Gastroesophageal sphincter (tissue), 4 donors: ENCODE data around the gene PNPO. TPM values are rescaled to one million over a fixed set of nuclear protein-coding genes. Genes with fewer than 3 reads are reported as not detected.

Experiments
- ATAC-seq: fragments of 150-250 bp; one replicate; pipeline ENCODE4 v1.9.1; 2016; ENCODE audit warnings: mild to moderate bottlenecking, moderate library complexity
- H3K27ac ChIP-seq, 4 donors: fragments of 200-600 bp; sonication (generic) in 3 of 4; 1 replicate in 3 of 4; 2 replicates in 1 of 4; pipeline ENCODE4 v1.5.1; 2016 to 2019
- H3K27me3 ChIP-seq: fragments of 200-600 bp; sonication (generic); one replicate; pipeline ENCODE4 v1.5.1; 2019
- H3K36me3 ChIP-seq, 2 donors: fragments of 200-600 bp; sonication (generic); one replicate each; pipeline ENCODE4 v1.5.1; 2019; ENCODE audit warnings: control low read depth in 1 of 2
- H3K4me1 ChIP-seq, 3 donors: fragments of 200-600 bp; sonication (generic); 1 replicate in 2 of 3; 2 replicates in 1 of 3; pipeline ENCODE4 v1.5.1; 2016 to 2019; ENCODE audit warnings: control low read depth in 2 of 3
- H3K4me3 ChIP-seq, 2 donors: fragments of 200-600 bp; sonication (generic); one replicate each; pipeline ENCODE4 v1.5.1; 2019; ENCODE audit warnings: mild to moderate bottlenecking in 1 of 2, moderate library complexity in 1 of 2
- H3K9me3 ChIP-seq, 3 donors: fragments of 200-600 bp; sonication (generic); one replicate each; pipeline ENCODE4 v1.5.1; 2017 to 2019; ENCODE audit warnings: control low read depth in 2 of 3
- CTCF ChIP-seq, 4 experiments: fragments of 200-600 bp in 2 of 4; fragments of 450-650 bp in 2 of 4; sonication (generic) in 1 of 4; IDR thresholded peaks; one replicate each; pipeline ENCODE4 v1.5.1; 2017 to 2019; ENCODE audit warnings: antibody characterized with exemption in 4 of 4, mild to moderate bottlenecking in 2 of 4, moderate library complexity in 2 of 4
- EP300 ChIP-seq: sonication (generic); formaldehyde crosslinking; IDR thresholded peaks from one replicate; pipeline ENCODE4 v1.6.1; 2017; ENCODE audit warnings: antibody characterized with exemption, mild to moderate bottlenecking
- POLR2A ChIP-seq, 2 donors: fragments of 450-650 bp; IDR thresholded peaks; one replicate each; pipeline ENCODE4 v1.6.1; 2017; ENCODE audit warnings: antibody characterized with exemption in 2 of 2, mild to moderate bottlenecking in 2 of 2, moderate library complexity in 1 of 2
- POLR2AphosphoS5 ChIP-seq: sonication (generic); formaldehyde crosslinking; IDR thresholded peaks from one replicate; pipeline ENCODE4 v1.6.1; 2017; ENCODE audit warnings: antibody characterized with exemption
- WGBS, 2 donors: methylation state at CpG; one replicate each; pipeline ENCODE4 v1.1.5; 2018; ENCODE audit warnings: low coverage in 1 of 2; 5-methylcytosine and 5-hydroxymethylcytosine counted together
- total RNA-seq, 4 donors: library from RNA; depleted of rRNA; stranded (reverse); fragments of >200 nt; gene quantifications; one replicate each; pipeline ENCODE4 v1.1.0, GENCODE V29; 2016

The PNPO gene
- total RNA-seq, 4 donors from 2014 or later: 20.3 to 43.9 (median 21.9) TPM

- no peak overlapping the region for H3K27ac ChIP-seq
- H3K36me3 ChIP-seq: peaks cover 0 to 100% of the 10 kb centered on the region in 2 donors
- no peaks in the 10 kb centered on the region for H3K27me3 ChIP-seq
- no peaks in the 10 kb centered on the region for H3K9me3 ChIP-seq
- H3K4me1 ChIP-seq: peaks cover 0 to 7% (median 0%) of the 10 kb centered on the region in 3 donors
- 28% methylated on average over 6 of the region's 7 CpGs; no CpG with 5 or more reads in 1 of the 2 donors for WGBS, 2 donors
- TF ChIP-seq POLR2AphosphoS5 (no peak), CTCF (IDR thresholded peaks at IDR 0.05) (peak in 3 of 4 experiments; percentile 52 to 74 (median 65))
- H3K4me3 ChIP-seq: no peak overlapping the region
- no peak for ATAC-seq
These were observed 37.0 kb downstream of the PNPO start for GRCh38 chr17:47978324-47978723.

GRCh38 chr17:47980541-47980940 lies 39.2 kb downstream of the PNPO start:
- Histone ChIP-seq H3K27me3 (no peaks in the 10 kb centered on the region), H3K36me3 (peaks cover 0 to 83% of the 10 kb centered on the region in 2 donors), H3K9me3 (no peaks in the 10 kb centered on the region), H3K27ac (no peak overlapping the region), H3K4me3 (no peak overlapping the region), H3K4me1 (peaks cover 0 to 7% (median 0%) of the 10 kb centered on the region in 3 donors)
- TF ChIP-seq POLR2A (IDR thresholded peaks at IDR 0.05) (no peak), EP300 (no peak), POLR2AphosphoS5 (no peak), CTCF (IDR thresholded peaks at IDR 0.05) (no peak)
- no peak for ATAC-seq

GRCh38 chr17:47981462-47981861 lies 40.1 kb downstream of the PNPO start:
- TF ChIP-seq POLR2AphosphoS5: no peak
- TF ChIP-seq CTCF (IDR thresholded peaks at IDR 0.05): no peak
- H3K4me3 ChIP-seq: no peak overlapping the region
- H3K36me3 ChIP-seq: peaks cover 0 to 74% of the 10 kb centered on the region in 2 donors
- 85 to 100% methylated on average over 2 to 5 of the region's 9 CpGs for WGBS, 2 donors
- H3K27me3 ChIP-seq: no peaks in the 10 kb centered on the region
- H3K27ac ChIP-seq: no peak overlapping the region
- no peaks in the 10 kb centered on the region for H3K9me3 ChIP-seq
- H3K4me1 ChIP-seq: peaks cover 0 to 7% (median 0%) of the 10 kb centered on the region in 3 donors
- ATAC-seq: no peak

- ATAC-seq: no peak
- WGBS, 2 donors: 65 to 76% methylated on average over 4 to 13 of the region's 14 CpGs
- TF ChIP-seq CTCF (IDR thresholded peaks at IDR 0.05): no peak
- no peak for TF ChIP-seq POLR2A (IDR thresholded peaks at IDR 0.05)
- TF ChIP-seq EP300: no peak
- TF ChIP-seq POLR2AphosphoS5: no peak
- Histone ChIP-seq H3K4me3 (no peak overlapping the region), H3K27me3 (no peaks in the 10 kb centered on the region), H3K9me3 (no peaks in the 10 kb centered on the region), H3K4me1 (peaks cover 0 to 10% (median 3%) of the 10 kb centered on the region in 3 donors), H3K27ac (no peak overlapping the region), H3K36me3 (peaks cover 0 to 67% of the 10 kb centered on the region in 2 donors)
These were observed 40.8 kb downstream of the PNPO start for GRCh38 chr17:47982091-47982617.

- 88% methylated on average over 3 of the region's 9 CpGs for WGBS, 2 donors
- H3K4me1 ChIP-seq: peaks cover 0 to 17% (median 8%) of the 10 kb centered on the region in 3 donors
- no peaks in the 10 kb centered on the region for H3K9me3 ChIP-seq
- H3K36me3 ChIP-seq: peaks cover 0 to 60% of the 10 kb centered on the region in 2 donors
- H3K27me3 ChIP-seq: no peaks in the 10 kb centered on the region
- ATAC-seq: no peak
- H3K4me3 ChIP-seq: no peak overlapping the region
- H3K27ac ChIP-seq: no peak overlapping the region
- TF ChIP-seq POLR2A (IDR thresholded peaks at IDR 0.05): no peak
- TF ChIP-seq EP300: no peak
- TF ChIP-seq POLR2AphosphoS5: no peak
- no peak for TF ChIP-seq CTCF (IDR thresholded peaks at IDR 0.05)
These were observed 41.4 kb downstream of the PNPO start for GRCh38 chr17:47982645-47983390.
